HG03575 (cell line): ENCODE results near the gene GLYR1.

Experiments used
- ATAC-seq: cut with Tn5 transposase; IDR thresholded peaks from one replicate; pipeline ENCODE4 v1.9.1; 2021; ENCODE audit not compliant: unreplicated experiment, insufficient number of reproducible peaks, low FRiP score; ENCODE audit errors: extremely low read depth

GLYR1 gene

DNA sequence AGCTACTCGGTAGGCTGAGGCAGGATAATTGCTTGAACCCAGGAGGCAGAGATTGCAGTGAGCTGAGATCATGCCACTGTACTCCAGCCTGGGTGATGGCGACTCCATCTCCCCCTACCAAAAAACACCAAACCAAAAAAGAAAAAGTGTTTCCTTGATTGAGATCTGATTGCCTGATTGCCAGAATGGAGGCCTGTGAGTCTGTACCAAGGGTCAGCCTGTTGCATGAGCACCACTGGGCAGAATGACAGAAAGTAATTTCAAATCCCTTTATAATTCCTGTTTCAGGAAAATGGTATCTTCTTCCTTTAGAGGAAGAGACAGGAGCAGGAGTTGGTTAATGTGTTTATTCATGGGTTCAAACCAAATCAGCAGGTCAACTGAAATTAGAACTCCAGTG lies 8.7 kb upstream of the GLYR1 start:
- no peak for ATAC-seq

GRCh38 chr16:4855371-4855770 lies 8.3 kb upstream of the GLYR1 start:
- ATAC-seq = no peak

GRCh38 chr16:4852221-4852872 lies 5.3 kb upstream of the GLYR1 start:
- ATAC-seq = no peak

DNA sequence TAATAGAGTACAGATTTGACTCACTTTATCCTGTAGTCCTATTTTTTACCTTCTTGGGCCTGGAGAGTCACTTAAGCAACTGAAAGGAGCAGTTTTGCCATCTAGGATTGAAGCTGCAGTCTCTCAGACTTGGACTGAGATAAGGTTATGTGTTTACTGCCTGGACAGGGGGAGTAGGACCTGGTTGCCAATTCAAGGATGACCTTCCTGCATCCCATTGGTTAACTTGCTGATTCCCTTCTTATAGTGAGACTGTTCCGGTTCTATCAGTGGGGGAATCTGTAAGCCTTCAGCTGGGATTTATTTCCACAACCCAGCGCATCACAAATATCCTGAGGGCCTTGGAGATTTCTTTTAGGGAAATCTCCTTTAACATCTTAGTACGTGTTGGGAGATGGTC lies 3.1 kb upstream of the GLYR1 start:
- ATAC-seq = no peak

DNA sequence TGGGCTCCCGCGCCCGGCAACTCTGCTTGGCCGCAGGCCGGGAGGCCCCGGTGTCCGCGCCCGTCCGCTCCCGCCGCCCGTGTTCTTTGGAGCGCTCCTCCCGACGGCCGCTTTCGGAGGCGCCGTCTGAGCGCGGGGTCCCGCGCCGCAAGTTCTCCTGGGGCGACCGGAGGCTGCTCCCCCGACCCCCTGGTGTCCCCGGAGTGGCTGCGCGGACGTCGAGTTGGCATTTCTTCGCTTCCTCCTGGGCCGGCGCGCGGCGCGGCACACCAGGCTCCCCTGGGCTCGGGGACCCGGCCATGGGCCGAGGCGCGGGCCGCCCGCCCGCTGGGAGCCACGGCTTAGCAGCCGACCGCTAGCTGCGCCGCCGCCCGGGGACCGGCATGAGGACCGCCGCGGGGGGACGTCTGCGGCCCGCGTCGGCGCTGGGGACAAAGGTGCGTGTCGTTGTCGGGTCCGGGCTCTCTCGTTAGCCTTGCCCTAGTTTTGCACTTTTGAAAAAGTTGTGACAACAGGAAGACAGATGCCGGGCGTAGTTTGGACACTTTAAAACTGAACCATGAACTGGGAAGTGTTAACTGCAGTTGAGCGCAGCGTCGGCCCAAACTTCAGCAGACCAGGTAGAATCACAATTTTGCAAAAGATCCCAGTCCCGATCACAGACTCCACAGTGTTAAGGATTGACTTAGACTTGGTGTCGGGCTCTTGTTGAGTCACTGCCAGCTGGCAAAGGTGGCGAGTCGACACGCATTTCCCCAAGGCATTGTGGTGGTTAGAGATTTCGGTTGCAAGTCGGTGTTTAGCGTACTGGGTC lies 893 bp upstream of the GLYR1 start:
- ATAC-seq = no peak

DNA sequence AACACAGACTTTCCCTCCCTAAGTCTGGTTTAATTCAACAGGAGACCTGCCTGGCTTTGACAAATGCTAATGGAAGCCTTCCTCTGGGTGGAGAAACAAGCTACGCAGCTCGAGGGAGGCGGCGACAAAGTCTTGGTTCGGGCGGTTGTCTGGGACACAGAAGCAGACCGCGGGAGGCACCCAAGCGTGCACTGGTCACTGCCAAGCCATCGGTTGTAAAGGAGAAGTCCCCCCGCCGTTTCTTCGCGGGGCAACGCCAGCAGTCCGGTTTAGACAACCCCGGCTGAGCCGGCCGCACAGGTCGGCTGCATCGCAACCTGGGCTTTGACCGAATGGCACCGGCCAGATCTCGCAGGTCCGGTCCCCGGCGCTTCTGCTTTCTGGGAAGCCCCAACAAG lies 586 bp downstream of the GLYR1 start:
- no peak for ATAC-seq

DNA sequence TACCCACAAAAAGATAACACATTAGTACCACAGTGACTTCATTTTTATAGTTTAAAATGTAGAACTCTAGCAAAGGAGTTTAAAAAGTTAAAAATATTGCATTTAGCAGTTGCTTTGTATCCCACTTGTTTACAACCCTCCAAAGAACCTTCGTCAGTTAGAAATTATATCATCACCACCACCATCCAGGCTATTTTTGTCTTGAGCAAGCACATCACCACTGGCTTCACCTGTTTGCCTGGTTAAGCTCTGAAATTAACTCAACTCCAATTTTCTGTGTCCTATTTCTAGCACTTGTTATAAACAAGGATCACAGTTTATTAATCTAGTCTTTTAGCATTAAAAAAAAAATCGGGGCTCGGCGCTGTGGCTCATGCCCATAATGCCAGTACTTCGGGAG lies 6.1 kb downstream of the GLYR1 start:
- ATAC-seq = no peak

- ATAC-seq = no peak
These were observed 7.1 kb downstream of the GLYR1 start for GRCh38 chr16:4839942-4840341.

- ATAC-seq = no peak
These were observed 9.2 kb downstream of the GLYR1 start for GRCh38 chr16:4837733-4838501.

DNA sequence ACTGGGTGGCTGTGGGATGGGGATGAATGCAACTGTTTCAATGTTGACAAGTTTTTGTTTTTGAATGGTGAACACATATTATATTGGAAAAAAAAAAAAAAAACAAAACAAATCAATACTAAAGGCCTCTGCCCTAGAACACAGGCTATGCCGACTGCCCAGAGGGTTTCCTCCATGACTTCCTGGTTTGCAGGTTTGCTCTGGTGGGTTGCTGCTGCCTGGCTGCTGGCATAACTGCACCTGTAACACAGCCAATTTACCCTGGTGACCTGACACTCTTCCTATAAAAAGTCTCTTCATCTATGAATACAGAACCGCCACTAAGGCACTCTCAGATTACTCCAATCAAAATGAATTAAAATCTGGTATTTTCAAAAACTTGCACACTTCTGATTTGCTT lies 10.4 kb downstream of the GLYR1 start:
- ATAC-seq = no peak

DNA sequence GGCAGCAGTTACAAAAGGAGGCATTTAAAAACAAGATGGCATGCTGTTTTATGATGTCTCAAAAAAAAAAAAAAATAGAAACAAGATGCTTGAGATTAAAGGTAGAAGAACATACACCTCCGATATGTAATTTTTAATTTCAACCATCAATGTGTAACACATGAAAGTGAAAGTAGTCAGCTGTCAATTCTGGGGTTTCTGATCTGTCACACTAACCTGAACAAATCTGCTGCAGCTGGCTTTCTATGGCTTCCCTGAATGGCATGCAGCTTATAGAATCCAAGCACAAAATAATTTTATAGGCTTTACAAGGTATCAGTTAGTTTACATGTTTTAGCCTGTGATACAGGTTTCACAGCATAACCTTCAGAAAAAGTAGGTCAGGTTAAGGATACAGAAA lies 13.5 kb downstream of the GLYR1 start:
- no peak for ATAC-seq

DNA sequence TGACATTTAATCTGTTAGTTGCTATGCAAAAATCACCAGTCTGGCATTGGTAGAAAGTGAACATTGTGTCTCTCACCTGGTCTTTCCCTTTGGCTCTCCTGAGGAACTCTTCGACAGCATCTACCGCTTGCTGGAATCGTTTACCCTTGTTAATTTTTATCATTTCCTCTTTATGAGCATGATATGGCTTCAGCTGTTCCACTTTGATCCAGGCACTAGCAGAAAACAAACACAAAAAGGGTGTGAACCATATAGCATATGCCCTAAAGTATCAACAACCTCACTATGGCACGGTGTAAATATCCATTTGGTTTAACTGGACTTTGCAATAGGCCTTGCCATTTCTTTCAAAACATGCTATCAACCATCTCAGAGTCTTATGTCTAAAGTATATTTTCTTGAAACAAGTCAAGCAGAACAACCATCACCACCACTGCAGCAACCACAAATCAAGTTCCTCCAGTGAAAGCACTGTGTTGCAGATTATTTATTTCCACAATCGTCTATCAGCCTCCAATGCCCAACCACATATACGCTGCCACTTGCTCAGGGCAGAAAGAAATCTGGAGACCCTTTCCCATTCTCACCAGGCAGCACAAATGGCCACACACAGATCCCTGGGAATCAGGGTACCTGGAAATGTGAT lies 14.3 kb downstream of the GLYR1 start:
- no peak for ATAC-seq

- no peak for ATAC-seq
These were observed 15.5 kb downstream of the GLYR1 start for GRCh38 chr16:4831616-4832015.

DNA sequence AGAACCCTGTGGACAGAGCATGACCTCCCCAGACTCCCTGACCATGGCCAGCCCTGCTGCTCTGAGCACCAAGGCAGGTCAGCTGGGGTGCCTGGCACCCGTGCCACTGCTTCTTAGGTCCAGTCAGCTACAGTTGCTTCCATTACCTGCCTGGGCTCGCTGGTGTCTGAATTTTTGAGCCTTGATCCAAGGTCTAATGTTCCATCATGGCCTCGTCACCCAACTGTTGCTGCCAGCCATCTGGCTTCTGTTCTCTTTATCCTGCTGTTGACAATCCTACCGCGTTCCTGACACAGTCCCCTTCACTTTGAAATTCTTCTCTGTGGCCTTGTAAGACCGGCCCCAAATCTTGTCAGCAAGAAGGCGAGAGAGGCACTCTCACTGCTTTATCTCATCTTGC lies 16.7 kb downstream of the GLYR1 start:
- no peak for ATAC-seq

DNA sequence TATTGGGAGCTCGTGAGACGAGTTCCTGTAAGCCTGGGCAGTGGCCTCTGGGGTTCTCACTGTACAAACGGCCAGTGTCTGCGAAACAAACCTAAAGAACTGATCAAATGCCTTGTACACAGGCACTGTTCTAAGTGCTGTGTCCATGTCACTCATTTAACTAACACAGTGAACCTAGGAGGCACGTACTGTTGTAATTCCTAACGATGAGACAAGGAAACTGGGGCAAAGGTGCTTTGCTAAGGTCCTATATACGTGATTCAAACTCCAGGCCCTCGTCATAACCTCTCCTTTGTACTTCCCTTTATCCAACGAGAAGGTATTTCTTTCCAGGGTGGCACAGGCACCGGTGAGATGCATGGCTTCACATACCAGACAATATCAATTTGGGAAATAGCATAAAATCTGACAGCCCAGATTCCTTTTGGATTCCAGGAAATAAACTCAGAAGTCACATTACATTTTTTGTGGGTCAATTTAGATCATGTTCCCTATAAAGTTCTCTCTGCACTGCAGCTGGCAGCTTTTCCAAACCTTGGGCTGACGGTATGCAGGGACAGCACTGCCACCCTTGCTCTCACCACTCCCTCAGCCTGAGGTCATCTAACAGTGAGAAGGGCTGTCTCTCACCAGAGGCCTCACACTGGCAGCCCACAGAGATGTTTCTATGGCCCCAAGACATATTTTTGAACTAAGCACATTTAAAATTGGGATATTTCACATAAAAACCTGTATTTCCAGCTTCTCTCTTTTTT lies 18.3 kb downstream of the GLYR1 start:
- ATAC-seq = no peak

GRCh38 chr16:4826980-4827379 lies 20.1 kb downstream of the GLYR1 start:
- ATAC-seq = no peak

DNA sequence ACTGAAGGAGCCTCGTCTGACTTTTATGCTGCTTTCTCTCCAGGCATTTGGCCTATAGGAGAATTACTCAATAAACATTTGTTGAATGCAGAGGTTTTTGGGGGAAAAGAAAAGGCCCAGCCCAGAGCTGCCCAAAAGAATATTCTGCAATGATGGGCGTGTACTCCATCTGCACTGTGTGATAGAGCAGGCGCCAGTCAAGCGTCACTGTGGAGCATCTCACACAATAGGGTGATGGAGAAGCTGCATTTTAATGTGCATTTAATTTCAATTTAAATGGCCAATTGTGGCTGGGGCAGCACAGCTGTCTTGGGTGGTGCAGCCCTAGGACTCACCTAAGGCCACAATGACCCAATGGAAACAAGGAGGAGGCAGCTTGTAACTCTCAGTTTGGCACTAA lies 20.6 kb downstream of the GLYR1 start:
- ATAC-seq = no peak

DNA sequence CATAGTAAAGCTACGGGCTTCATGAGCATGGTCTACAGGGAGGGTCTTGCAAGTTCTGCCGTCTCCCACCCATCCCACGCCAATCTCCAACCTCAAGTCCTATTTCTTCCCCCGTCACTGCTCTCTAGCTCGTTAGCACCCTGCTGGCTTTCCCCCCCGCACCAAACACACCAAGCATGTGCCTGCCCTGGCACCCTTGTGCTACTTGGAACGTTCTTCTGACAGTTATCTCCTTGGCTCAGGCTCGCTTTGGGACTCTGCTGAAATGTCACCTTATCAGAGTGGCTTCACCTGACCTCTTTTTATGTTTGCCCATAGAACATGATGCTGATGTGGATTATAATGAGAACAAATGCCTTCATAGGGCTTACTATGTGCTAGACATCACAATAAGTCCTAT lies 21.9 kb downstream of the GLYR1 start:
- no peak for ATAC-seq

DNA sequence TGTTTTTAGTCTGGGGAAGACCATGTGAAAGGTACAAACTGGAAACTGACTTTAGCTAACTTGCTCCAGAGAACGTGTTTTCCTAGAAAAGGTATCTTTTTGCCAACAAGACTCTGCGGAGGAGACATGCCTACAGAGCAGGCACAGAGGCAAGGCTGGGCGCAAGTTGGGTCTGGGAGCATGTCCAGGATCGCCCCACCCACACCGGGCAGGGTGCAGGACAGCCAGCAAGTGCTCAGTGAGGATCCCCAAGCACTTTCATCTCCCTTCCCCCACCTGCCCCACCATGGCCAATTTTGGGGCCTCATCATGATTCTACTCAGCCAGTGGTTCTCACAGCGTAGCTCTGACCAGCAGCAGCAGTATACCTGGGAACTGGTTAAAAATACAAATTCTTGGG lies 26.4 kb downstream of the GLYR1 start:
- no peak for ATAC-seq
